ENCODE data around the gene SRRM1. TPM values are rescaled to one million over a fixed set of nuclear protein-coding genes. Genes with fewer than 3 reads are reported as not detected.
"Not testable (repeated sequence)": the region's sequence is repeated elsewhere in the genome, so short reads cannot be mapped to it uniquely, and the experiment has no call there.

The SRRM1 gene
- total RNA-seq, 2 experiments from 2014 or later, result 226 to 235 TPM

- H3K9me3 Mint-ChIP-seq; H3K27me3 Mint-ChIP-seq (ENCODE audit: low read depth); intact Hi-C loops (cut with micrococcal nuclease); CTCF ChIA-PET; H3K4me1 Mint-ChIP-seq (ENCODE audit: low read depth); H3K27ac Mint-ChIP-seq; H3K36me3 Mint-ChIP-seq (ENCODE audit: low read depth); DNase-seq; H3K4me3 Mint-ChIP-seq: not testable (repeated sequence)
Measured at GRCh38 chr1:24678421-24678820, 35.3 kb downstream of the SRRM1 start.

GRCh38 chr1:24679725-24680124, 36.6 kb downstream of the SRRM1 start:
- no peak for DNase-seq
- H3K27me3 Mint-ChIP-seq (ENCODE audit: low read depth), result no peaks in the 10 kb centered on the region
- intact Hi-C loops (cut with micrococcal nuclease), result no loop called here
- H3K4me3 Mint-ChIP-seq, result no peak overlapping the region
- CTCF ChIA-PET, result interaction anchor here (1.5 to 1.7 kb wide), 2 partner anchors 9 to 155 kb away, joined by 3 to 4 read pairs; no protein-coding TSS in a partner anchor
- H3K27ac Mint-ChIP-seq, result no peak overlapping the region
- no peaks in the 10 kb centered on the region for H3K4me1 Mint-ChIP-seq (ENCODE audit: low read depth)
- peaks cover 7% of the 10 kb centered on the region for H3K36me3 Mint-ChIP-seq (ENCODE audit: low read depth)
- no peaks in the 10 kb centered on the region for H3K9me3 Mint-ChIP-seq

GRCh38 chr1:24683713-24684162, 40.6 kb downstream of the SRRM1 start:
- no peak for DNase-seq
- Mint-ChIP-seq H3K4me3 (no peak overlapping the region), H3K36me3 (ENCODE audit: low read depth) (peaks cover 1% of the 10 kb centered on the region), H3K27ac (no peak overlapping the region), H3K4me1 (ENCODE audit: low read depth) (no peaks in the 10 kb centered on the region), H3K9me3 (no peaks in the 10 kb centered on the region), H3K27me3 (ENCODE audit: low read depth) (no peaks in the 10 kb centered on the region)
- CTCF ChIA-PET, result interaction anchor here (0.9 to 3.3 kb wide), 5 partner anchors 10 to 152 kb away, joined by 3 to 16 read pairs (median 4); no protein-coding TSS in a partner anchor
- intact Hi-C loops (cut with micrococcal nuclease), result no loop called here

DNA sequence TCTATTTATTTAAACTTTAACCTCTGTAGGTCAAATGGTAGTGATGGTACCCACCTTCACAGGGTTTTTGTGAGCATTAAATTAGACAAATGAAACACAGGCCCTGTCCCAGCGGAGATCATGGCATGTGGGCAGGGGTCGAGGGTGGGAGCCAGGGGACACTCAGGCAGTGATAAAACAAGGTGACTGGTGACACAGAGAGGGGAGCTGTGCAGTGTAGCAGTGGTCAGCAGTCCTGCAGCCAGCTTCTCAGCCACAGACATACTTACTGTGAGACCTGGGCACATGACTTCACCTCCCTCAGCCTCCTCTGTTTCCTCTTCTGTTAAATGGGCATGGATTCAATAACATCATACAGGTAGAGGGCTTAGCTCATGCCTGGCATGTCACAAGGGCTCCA, 44.9 kb downstream of the SRRM1 start:
- Mint-ChIP-seq H3K9me3 (no peaks in the 10 kb centered on the region), H3K4me3 (no peak overlapping the region), H3K4me1 (ENCODE audit: low read depth) (no peaks in the 10 kb centered on the region), H3K27ac (no peak overlapping the region), H3K36me3 (ENCODE audit: low read depth) (no peaks in the 10 kb centered on the region), H3K27me3 (ENCODE audit: low read depth) (no peaks in the 10 kb centered on the region)
- CTCF ChIA-PET, result interaction anchor here (0.6 to 7.7 kb wide), 26 partner anchors 8 to 569 kb away, joined by 3 to 177 read pairs (median 4); partner anchors contain the start of gene CLIC4
- DNase-seq, result no peak
- intact Hi-C loops (cut with micrococcal nuclease), result loop anchor here (2.0 kb wide), 2 partner anchors 57 to 143 kb away; partner anchors contain the start of gene CLIC4

- H3K4me3 Mint-ChIP-seq, result no peak overlapping the region
- intact Hi-C loops (cut with micrococcal nuclease), result loop anchor here (2.0 kb wide), 2 partner anchors 56 to 142 kb away; partner anchors contain the start of gene CLIC4
- peak; percentile 75 for DNase-seq
- H3K27me3 Mint-ChIP-seq (ENCODE audit: low read depth), result no peaks in the 10 kb centered on the region
- CTCF ChIA-PET, result interaction anchor here (0.6 to 7.7 kb wide), 32 partner anchors 9 to 568 kb away, joined by 3 to 177 read pairs (median 4); partner anchors contain the start of gene CLIC4
- H3K9me3 Mint-ChIP-seq, result no peaks in the 10 kb centered on the region
- H3K4me1 Mint-ChIP-seq (ENCODE audit: low read depth), result no peaks in the 10 kb centered on the region
- no peak overlapping the region for H3K27ac Mint-ChIP-seq
- no peaks in the 10 kb centered on the region for H3K36me3 Mint-ChIP-seq (ENCODE audit: low read depth)
Measured at GRCh38 chr1:24688621-24689195, 45.6 kb downstream of the SRRM1 start.

DNA sequence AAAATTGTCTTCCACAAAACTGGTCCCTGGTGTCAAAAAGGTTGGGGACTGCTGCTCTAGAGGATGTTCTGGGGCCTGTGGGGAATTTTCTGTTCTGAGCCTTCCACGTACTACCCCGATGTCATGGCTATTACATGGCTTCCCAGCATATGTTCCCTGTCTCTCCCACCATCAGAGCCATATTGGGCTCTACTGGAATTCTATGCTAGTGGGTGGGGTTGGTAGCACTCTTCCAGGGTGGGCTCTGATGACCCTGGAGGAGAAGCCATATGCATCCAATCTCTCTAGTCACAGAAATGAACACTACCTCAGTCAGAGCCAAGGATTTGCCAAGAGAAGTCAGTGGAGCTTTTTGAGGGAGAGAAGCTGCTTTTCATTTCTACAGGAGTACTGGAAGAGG, 47.9 kb downstream of the SRRM1 start:
- H3K27me3 Mint-ChIP-seq (ENCODE audit: low read depth), result no peaks in the 10 kb centered on the region
- no peak for DNase-seq
- H3K9me3 Mint-ChIP-seq, result no peaks in the 10 kb centered on the region
- CTCF ChIA-PET, result interaction anchor here (1.1 to 7.7 kb wide), 3 partner anchors 137 to 541 kb away, joined by 3 to 177 read pairs (median 5); no protein-coding TSS in a partner anchor
- intact Hi-C loops (cut with micrococcal nuclease), result no loop called here
- no peaks in the 10 kb centered on the region for H3K36me3 Mint-ChIP-seq (ENCODE audit: low read depth)
- H3K4me1 Mint-ChIP-seq (ENCODE audit: low read depth), result no peaks in the 10 kb centered on the region
- H3K27ac Mint-ChIP-seq, result no peak overlapping the region
- H3K4me3 Mint-ChIP-seq, result no peak overlapping the region

DNA sequence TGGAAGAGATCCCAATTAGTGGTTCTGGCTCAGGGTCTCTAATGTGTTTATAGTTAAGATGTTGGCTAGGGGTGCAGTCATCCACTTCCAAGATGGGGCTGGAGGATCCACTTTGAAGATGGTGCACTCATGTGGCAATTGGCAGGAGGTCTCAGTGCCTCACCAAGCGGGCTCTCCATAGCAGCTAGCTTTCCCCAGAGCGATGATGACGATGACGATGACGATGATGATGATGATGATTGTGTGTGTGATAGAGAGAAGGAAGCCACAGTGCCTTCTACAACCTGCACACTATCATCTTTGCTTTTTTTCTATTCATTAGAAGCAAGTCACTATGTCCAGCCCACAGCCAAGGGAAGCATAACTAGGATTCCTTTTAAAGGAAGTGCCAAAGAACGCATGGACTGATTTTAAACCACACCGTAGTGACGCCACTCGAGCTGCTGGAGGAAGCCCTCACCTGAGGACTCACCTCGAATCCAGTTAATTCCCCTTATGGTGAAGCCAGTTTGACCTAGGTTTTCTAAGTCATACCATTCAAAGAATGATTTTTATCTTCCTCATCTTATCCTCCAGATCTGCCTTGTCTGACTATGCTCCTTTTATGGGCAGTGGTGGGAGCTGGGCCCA, 49.4 kb downstream of the SRRM1 start:
- Mint-ChIP-seq H3K27me3 (ENCODE audit: low read depth) (no peaks in the 10 kb centered on the region), H3K4me3 (no peak overlapping the region), H3K4me1 (ENCODE audit: low read depth) (no peaks in the 10 kb centered on the region), H3K27ac (no peak overlapping the region), H3K9me3 (no peaks in the 10 kb centered on the region), H3K36me3 (ENCODE audit: low read depth) (no peaks in the 10 kb centered on the region)
- no peak for DNase-seq
- intact Hi-C loops (cut with micrococcal nuclease), result no loop called here
- CTCF ChIA-PET, result interaction anchor here (1.1 to 7.7 kb wide), 2 partner anchors 135 to 143 kb away, joined by 4 to 177 read pairs; no protein-coding TSS in a partner anchor

- Mint-ChIP-seq H3K27ac (no peak overlapping the region), H3K36me3 (ENCODE audit: low read depth) (no peaks in the 10 kb centered on the region), H3K27me3 (ENCODE audit: low read depth) (no peaks in the 10 kb centered on the region), H3K4me3 (no peak overlapping the region), H3K4me1 (ENCODE audit: low read depth) (no peaks in the 10 kb centered on the region), H3K9me3 (no peaks in the 10 kb centered on the region)
- intact Hi-C loops (cut with micrococcal nuclease), result no loop called here
- no peak for DNase-seq
- CTCF ChIA-PET, result interaction anchor here (0.8 to 1.0 kb wide), 2 partner anchors 10 to 13 kb away, joined by 4 read pairs; no protein-coding TSS in a partner anchor
Measured at GRCh38 chr1:24693827-24694379, 50.8 kb downstream of the SRRM1 start.

GRCh38 chr1:24694380-24694843, 51.3 kb downstream of the SRRM1 start:
- no peak for DNase-seq
- Mint-ChIP-seq H3K27me3 (ENCODE audit: low read depth) (no peaks in the 10 kb centered on the region), H3K9me3 (no peaks in the 10 kb centered on the region), H3K4me3 (no peak overlapping the region), H3K4me1 (ENCODE audit: low read depth) (no peaks in the 10 kb centered on the region), H3K36me3 (ENCODE audit: low read depth) (no peaks in the 10 kb centered on the region), H3K27ac (no peak overlapping the region)
- intact Hi-C loops (cut with micrococcal nuclease), result no loop called here
- CTCF ChIA-PET, result interaction anchor here (0.8 to 1.0 kb wide), 2 partner anchors 11 to 14 kb away, joined by 4 read pairs; no protein-coding TSS in a partner anchor

GRCh38 chr1:24695202-24695974, 52.3 kb downstream of the SRRM1 start:
- Mint-ChIP-seq H3K27me3 (ENCODE audit: low read depth) (no peaks in the 10 kb centered on the region), H3K4me3 (no peak overlapping the region), H3K27ac (no peak overlapping the region), H3K9me3 (no peaks in the 10 kb centered on the region), H3K36me3 (ENCODE audit: low read depth) (no peaks in the 10 kb centered on the region), H3K4me1 (ENCODE audit: low read depth) (no peaks in the 10 kb centered on the region)
- no peak for DNase-seq
- CTCF ChIA-PET, result interaction anchor here (0.6 kb wide), 1 partner anchor 141 kb away, joined by 3 read pairs; no protein-coding TSS in a partner anchor
- intact Hi-C loops (cut with micrococcal nuclease), result no loop called here

- H3K27me3 Mint-ChIP-seq (ENCODE audit: low read depth), result no peaks in the 10 kb centered on the region
- H3K4me3 Mint-ChIP-seq, result no peak overlapping the region
- H3K9me3 Mint-ChIP-seq, result no peaks in the 10 kb centered on the region
- H3K27ac Mint-ChIP-seq, result no peak overlapping the region
- H3K36me3 Mint-ChIP-seq (ENCODE audit: low read depth), result no peaks in the 10 kb centered on the region
- no peaks in the 10 kb centered on the region for H3K4me1 Mint-ChIP-seq (ENCODE audit: low read depth)
- intact Hi-C loops (cut with micrococcal nuclease), result no loop called here
- CTCF ChIA-PET, result interaction anchor here (3.3 kb wide), 1 partner anchor 134 kb away, joined by 8 read pairs; no protein-coding TSS in a partner anchor
- no peak for DNase-seq
Measured at GRCh38 chr1:24696041-24696755, 53.1 kb downstream of the SRRM1 start.

Measured in activated naive CD4-positive, alpha-beta T cell treated with anti-CD3 and anti-CD28 coated beads for 36 hours (primary cell).